NCI-H510A treated with DMSO at 0.1 percent for 48 hours (cell line): ENCODE results near the gene GAST.

Experiments
- DNase-seq: peaks from one replicate; lab custom pipeline; 2025; lab: John Stamatoyannopoulos, UW

The GAST gene

DNA sequence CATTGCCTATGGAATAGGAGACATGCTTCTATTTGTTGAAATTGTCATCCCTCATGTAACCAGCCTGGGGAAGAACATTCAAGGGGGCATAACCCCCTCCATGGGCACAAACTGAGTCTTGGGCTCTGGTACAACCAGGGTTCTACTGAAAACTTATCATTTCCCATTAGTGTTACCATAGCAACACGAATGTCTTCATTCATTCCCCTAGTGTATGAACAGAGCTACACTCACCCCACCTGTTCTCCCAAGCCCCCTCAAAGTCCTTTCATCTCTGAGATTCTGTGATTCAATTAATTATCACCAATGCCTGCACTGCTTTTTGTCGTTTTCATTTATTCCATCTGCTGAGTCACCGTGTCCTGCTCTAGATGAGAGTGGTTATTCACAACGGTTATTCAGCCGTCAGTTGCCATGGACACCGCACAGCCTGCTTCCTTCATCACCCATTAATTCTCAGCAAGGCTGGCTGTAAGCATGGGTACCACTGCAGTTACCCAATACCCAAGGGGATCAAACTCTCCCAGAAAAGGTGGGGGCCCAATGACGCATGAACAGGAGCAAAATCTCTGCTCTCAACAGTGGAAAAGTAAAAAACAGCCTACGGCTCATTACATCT is 1.6 kb upstream of the GAST start:
- no peak for DNase-seq

DNA sequence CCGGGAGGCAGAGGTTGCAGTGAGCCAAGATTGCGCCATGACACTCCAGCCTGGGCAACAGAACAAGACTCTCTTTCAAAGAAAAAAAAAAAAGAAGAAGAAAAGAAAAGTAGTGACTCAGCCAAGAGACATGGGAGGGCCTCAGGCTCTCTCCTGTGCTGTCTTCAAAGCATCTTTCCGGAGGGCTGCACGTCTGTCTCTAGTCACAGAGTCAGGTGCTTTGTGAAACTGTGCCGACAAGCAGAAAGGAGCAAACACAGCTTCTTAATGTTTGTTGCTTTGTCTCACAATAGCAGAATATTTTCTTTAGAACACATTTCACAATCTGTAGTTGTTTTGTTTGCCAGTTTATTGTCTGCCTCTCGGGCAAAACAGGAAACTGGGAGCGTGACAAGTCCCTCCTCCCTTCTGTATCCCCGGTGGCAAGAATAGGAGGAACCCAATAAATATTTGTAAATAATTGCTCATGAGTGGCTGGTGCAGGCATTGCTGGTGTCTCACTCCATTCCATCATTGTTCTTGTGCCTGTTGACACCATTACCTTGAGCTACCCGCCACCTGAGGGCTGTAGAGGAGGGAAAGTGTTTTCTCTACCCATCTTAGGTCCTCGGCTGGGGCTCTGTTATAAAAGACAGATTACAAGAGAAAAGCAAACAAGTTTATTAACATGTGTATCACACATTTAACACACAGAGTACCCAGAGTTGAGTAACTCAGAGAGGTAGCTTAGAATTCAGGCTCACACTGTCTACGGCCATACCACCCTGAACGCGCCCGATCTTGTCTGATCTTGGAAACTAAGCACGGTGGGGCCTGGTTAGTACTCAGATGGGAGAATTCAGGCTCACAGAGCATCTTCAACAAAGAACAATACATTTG is 5.5 kb downstream of the GAST start:
- DNase-seq, result peak; percentile 66

DNA sequence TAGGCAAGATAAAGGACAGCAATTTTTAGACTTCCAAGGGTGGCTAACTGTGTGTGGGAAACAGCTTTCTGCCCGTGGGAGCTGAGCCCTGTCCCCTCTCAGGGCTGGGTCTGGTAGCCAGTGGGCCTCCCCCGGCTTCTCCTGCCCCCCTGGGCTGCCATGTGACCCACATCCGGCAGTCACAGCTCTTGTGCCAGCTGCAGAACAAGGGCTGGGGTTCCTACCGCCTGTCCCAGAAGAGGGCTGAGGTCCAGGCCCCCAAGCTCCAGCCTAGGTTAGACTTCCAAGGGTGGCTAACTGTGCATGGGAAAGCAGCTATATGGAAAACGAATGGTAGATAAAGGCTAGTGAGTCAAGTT is 6.1 kb downstream of the GAST start:
- DNase-seq, result peak; percentile 66

DNA sequence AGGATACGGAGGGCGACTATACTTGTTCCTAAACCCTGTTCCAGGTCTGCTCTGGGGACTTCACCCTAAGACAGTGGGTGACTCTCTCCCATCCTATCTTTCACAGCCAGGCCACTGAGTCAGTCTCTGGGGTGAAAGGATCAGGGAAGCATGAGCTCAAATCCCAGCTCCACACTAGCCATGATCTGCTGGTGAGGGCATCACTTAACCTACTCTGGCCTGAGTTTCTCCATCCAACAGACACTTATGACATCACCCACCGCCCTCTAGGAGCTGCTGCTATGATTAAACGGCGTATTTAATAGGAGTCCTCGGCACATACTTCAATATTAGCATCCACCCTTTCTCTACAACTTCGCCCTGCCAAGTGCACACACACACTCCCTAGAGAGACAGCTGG is 10.1 kb downstream of the GAST start:
- no peak for DNase-seq

DNA sequence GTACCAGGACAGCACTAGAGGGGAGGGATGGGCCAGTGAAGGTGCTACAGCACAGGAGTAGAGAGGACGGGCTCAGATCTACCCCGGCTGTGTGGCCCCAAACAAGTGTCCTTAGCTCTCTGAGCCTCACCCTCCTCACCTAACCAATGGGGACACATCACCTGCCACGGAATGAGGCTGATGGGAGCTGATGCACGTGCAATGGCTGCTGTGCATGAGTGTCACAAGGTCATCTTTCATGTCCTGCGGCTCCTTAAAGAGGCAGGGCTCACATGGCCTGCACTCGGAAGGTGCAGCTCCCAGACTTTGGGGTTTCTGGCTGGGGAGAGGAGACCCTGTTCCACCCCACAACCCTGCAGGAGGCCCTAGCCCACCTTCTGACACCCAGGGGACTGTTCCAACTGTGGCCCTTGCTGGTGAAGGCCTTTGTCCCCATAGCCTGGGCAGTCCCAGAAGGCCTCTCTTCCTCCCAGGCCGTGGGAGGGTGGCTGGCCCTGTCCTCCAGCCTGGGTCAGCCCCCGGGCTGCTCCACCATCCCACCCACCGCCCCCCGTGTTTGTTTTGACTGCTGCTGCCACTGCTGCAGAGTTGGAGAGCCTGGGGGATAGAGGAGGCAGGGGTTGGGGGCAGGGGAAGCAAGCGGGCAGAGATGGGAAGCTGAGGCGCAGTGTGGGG is 11.8 kb downstream of the GAST start:
- DNase-seq, result no peak

DNA sequence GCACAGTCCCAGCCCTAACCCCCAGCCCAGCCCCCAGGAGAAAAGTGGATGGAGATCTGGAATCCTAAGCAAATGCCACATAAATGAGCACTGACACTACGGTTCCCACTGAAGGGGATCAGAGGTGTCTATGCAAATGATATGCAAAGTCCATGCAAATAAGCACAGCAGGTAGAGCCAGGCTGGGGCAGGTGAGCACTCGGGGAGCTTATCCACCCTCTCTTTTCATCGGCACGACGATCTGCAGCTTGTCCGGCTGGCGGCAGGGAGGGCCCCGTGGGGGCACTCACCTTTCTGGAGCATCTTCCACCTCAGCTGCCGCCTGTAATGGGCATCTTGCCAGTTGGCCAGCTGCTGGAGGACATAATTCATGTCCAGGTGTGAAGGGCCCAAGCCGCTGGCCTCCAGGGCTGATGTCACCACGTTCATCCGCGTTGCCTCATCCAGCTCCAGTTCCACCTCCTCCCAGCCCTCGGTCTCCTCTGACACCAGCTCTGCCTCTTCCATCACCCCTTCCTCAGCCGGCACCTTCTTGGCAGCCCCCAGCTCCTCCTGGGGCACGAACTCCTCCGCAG is 12.4 kb downstream of the GAST start:
- DNase-seq, result peak; percentile 55

DNA sequence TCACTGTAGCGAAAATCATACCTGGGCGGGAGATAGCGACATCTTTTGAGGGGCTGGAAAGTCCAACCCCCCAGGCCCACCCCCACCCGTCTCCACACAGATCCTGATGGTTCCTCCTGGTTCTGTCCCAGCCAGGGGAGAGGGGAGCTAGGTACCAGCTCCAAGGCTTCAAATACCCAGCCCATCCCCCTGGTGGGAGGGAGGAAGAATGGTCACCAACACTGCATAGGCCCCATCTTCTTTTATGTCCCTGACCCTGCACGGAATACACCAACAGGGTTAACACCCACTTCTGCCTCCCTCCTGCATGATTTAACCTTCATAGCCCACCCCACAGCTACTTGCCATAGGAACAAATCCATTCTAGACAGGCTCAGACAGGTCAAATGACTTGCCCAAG is 13.0 kb downstream of the GAST start:
- no peak for DNase-seq

DNA sequence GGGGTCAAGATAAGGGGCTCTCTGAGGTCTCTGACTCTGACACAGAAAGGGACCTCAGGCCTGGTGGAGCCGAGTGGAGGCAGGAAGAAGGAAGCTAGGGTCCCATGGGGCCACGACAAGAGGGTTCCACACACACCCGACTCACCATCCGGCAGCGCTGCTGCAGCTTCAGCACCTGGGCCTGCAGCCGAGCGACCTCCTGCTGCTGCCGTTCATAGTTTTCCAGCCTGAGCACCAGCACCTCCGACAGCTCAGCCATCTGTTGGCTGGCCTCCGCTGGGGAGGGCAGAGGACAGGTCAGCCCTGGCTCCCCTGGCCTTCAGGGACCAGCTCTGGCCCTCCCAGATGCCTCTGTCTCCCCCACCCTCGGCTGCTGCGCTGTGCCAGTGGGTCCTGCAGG is 15.9 kb downstream of the GAST start:
- no peak for DNase-seq

DNA sequence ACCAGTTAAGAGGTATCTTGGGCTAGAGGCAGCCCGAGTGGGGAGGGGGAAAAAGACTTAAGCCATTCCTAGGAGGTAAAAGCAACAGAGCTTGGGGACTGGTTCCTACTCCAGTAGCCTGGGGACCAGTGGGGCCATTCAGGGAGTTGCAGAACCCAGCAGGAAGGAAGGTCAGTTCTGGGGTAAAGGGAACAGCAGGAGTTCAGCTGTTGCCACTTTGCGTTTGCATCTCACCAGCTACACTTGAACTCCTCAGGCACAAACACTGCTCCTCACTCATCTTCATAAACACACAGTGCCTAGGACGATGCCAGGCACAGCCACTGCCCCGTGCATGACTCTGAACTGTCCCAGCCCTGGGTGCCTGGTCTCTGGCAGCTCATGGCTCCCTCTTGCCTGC is 18.3 kb downstream of the GAST start:
- no peak for DNase-seq

DNA sequence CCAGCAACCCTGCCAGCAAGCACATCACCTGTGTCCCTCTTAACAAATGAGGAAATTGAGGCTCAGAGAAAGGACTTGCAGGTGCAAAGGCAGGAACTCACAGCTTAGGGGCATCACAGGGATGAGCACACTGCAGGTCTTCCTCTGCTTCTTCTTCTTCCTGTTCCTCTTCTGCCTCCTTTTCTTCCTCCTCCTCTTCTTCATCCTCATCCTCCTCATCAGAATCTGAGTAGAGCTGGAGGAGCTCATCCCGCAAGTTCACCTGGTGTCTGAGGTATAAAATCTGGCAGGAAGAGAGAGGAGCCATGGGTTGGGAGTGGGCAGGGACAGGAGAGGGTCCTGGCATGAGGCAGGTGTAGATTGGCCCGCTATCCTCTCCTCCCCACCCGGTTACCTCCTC is 19.7 kb downstream of the GAST start:
- no peak for DNase-seq

DNA sequence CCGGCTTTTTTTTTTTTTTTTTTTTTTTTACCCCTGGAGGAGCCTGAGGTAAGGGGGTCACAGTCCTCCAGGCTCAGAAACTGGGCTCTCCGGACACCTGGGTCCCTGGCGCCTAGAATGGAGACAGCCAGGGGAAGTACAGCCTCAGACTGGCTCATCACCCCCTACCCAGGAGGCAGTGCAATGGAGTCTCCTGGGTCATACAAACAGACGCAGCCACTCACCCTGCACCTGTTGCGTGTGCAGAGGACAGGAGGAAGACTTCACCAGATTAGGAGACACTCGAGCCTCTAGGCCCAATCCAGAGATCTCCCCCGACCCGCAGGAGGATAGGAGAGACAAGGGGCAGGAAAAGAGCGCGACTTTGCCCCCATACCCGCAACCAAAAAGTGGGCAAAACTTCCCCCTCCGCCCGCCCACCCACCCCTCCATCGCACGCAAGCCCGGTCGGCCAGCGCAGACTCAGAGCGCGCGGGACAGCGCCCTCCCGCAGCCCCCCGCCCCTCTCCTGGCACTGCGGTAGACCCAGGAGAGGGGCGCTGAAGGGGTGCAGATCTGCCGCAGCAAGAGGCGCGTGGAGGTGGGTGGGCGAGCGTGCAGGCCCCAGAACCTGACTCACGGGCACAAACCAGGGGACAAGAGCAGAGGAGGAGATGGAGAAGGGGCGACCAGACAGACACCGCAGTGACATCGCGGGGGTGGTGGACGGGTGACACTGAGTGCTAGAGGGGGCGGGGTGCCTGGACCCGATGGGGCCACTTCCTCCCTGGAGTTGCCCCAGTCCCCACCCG is 21.4 kb downstream of the GAST start:
- no peak for DNase-seq

DNA sequence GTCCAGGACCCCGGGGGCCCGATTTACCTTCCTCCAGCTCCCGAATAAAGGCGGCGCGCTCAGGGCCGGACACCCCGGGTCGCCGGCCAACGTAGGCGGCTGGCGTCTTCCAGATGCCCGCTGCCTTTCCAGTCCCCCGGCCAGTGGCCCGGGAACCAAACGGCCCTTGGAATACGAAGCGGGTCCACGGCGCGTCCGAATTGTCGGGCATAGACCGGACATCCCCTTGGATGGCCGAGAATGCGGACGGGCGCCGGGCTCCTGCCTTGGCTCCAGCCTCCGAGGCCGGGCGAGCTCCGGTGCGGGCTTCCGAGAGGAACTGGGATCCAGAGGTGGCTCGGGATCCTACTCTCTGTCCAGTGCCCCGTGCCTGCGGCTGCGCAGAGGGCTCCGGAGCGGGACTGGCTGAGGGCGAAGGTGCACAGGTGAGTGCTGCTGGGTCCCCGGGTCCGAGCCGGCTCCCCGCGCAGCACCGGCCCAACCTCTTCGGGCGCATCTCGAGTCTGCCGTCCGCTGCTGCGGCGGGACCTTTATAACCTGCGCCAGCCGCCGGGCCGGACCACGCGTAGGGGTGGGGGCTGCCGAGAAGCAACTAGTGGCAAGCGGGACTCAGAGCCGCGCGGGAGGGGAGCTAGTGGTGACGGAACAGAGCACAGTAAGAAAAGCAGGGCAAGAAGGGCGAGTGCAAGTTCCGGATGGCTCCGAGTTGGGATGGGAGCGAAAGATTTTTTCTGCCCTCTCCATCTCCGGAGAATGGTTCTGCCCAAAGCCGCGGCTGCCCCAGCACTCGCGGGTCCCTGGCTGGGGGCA is 22.2 kb downstream of the GAST start, which contains the start of gene HAP1:
TSS of gene HAP1 (minus strand) at position 505 of the 810 bp plus-strand sequence. CDS start at position 496, 9 bp downstream.
- peak; percentile 61 for DNase-seq

DNA sequence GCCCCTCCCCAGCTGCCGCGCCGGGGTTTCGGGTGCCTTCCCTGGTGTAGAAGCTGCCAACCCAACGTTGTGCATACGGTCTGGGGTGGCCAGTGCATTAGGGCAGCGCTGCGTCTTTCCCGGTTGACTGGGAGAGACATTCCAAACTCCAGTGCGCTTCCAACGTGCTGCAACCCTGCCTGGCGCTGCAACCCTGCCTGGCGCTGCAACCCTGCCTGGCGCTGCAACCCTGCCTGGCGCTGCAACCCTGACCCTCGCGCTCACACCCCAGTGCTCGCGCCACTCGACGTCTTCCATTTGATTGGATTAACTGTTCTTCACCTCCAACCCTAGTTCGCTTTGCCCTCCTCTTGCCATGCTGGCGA is 22.8 kb downstream of the GAST start:
- no peak for DNase-seq

DNA sequence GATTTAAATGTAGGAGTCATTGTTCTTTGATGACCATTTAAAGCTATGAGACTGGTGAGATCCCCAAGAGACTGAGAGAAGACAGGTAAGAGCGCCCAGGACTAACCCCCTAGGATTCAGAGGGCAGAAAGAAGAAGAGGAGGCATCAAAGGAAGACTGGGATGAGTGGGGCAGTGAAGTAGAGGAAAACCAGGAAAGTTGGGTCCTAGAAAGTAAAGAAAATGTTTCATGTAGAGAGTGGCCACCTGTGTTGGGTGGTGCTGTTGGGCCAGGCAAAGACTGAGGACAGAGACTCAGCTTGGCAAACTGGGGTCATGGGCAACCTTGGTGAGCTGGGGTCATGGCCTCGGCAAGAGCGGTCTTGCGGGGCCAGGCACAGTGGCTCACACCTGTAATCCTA is 23.6 kb downstream of the GAST start:
- no peak for DNase-seq

DNA sequence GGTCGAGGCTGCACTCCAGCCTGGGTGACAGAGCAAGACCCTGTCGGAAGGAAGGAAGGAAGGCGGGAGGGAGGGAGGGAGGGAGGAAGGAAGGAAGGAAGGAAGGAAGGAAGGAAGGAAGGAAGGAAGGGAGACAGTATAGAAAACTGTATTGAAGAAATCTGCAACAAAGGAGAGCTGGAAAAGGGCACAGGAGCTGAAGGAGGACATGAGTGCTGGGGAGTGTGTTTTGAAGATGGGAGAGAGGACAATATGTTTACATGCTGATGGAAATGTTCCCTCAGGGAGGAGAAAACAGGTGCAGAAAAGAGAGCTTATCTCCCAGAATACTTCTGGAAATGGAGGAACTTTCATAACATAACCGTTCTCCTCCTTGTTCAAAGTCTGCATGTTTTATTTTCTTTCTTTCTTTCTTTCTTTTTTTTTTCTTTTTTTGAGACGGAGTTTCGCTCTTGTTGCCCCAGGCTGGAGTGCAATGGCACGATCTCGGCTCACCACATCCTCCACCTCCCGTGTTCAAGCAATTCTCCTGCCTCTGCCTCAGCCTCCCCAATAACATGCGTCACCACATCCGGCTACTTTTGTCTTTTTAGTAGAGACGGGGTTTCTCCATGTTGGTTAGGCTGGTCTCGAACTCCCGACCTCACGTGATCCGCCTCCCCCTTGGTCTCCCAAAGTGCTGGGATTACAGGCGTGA is 25.0 kb downstream of the GAST start:
- no peak for DNase-seq

DNA sequence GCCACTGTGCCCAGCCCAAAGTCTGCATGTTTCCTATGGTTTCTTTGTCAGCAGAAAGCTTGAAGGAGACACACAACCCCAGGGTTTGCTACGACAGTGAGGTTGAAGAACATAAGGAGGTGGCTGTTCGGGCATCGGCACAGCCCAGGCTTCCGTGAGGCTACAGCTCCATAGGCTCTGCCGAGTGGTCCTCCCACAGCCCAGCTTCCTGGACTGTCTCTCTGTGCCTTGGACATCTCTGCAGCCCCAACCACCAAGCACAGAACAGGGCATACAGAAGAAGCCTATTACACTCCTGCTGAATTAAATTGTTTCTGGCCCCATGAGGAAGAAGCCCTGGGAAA is 25.5 kb downstream of the GAST start:
- DNase-seq, result no peak

DNA sequence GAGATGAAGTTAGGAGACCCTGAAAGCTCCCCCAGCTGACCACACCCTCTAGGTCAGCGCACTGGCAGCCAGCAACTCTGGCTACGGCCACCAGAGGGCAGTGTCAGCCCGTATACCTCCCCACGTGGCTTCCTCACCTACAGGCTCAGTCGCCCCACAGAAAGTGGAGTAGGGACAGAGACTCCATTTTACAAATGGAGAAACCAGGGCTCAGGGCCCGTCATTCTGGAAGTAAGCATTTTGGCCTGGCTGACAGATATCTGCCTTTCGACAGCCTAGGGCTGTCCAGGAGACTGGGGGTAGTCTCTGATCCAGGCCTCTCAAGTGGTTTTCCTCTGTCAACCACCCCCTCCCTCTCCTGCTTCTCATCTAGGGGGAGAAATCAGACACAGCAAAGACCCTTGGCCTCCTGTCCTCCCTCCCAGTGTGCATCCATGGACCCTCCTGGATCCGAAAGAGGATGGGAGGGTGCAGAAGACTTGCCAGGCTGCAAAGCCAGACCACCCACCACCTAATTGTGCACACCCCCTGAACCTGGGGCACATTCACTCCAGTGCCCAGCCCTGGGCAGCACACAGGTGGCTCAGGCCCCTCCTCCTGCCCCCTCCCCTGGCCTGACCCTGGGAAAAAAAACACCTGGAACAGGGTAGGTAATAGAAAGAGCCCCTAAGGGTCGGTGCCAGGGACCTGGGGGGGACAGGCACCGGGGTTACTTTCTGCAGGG is 26.1 kb downstream of the GAST start:
- peak; percentile 91 for DNase-seq

DNA sequence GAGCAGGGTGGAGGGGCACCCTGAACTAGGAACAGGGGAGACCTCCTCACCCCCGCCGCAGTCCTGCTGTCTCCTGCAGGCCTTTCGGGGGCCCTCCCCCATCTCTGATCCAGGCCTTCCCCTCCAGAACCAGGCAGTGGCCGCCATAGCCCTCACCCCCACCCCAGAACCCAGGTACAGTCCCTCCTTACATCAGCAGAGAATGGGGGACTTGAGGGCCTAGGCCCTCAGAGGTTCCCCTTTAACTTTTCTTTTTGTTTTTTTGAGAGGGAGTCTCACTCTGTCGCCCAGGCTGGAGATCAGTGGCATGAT is 26.6 kb downstream of the GAST start:
- DNase-seq, result no peak

DNA sequence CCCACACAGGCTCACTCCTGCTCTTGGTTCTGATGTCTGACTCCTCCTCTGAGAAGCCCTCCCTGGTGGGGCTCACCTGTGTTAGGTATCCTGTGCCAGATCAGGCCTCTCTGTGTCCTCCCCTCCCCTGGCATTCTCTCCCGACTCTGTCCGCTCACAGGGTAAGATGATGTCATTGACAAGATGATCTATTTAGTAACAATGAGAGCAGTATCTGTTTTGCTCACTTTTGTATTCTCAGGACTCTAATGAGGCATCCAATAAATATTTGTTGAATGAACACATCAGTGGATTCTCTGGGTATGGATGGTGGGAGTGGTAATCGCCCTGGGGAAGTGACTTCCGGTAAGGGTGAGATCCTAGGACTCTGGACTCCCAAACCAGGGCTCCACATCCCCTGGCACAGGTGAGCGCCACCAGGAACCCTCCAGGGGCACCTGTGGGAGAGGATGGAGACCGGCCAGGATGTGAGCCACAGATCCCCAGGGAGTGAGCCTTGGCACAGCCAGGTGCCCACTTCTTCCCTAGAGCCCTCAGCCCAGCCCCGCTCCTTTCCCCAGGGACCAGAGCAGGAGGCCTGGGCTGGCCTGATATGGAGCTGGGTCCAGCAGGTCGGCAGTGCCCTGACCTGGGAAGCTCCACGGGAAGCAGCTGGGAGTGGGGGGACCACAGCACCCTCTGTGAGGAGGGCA is 27.7 kb downstream of the GAST start:
- peak; percentile 45 for DNase-seq

DNA sequence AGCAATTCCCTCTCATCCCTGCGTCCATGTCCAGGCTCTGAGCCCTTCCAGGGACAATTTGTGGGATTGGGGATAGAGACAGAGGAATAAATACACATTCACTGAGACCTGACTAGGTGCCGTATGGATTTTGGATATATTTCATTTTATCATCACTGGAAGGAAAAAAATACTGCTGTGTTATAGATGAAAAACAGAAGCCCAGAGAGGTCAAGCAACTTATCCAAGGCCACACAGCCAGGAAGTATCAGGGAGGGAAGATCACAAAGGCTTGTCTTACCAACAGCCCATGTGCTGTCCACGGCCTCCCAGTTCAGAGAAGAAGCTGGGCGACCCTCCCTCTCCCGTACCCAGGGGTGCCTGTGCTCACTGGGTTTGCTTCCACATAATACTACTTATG is 28.4 kb downstream of the GAST start:
- DNase-seq, result no peak
